Cerebellar nuclear complex (tissue), 1 donor: Measurements from ENCODE around the gene MAP7D3.
"Not testable (repeated sequence)": the region's sequence is repeated elsewhere in the genome, so short reads cannot be mapped to it uniquely, and the experiment has no call there.

Source experiments
- DNase-seq, 2 experiments: peaks; one replicate each; lab custom pipeline; 2025; lab: John Stamatoyannopoulos, UW

Gene MAP7D3

DNA sequence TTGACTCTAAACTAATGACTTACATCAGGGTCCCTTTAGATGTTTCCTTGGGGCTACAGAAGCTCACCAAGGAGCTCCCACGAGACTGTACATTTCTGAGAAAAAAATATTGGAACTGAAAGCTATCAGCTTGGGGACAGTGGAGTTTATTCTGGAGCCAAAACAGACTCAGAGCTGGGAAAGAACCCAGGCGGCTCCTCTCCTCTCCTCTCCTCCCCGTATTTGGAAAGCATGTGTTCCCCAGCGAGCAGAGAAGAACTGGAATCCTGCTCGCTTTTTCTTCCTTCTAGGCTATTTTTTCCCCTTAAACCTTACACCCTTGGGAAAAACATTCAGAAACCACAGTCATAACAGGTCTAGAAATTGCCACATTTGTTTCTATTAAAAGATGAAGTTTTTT, 4.3 kb upstream of the MAP7D3 start:
- DNase-seq, result no peak

DNA sequence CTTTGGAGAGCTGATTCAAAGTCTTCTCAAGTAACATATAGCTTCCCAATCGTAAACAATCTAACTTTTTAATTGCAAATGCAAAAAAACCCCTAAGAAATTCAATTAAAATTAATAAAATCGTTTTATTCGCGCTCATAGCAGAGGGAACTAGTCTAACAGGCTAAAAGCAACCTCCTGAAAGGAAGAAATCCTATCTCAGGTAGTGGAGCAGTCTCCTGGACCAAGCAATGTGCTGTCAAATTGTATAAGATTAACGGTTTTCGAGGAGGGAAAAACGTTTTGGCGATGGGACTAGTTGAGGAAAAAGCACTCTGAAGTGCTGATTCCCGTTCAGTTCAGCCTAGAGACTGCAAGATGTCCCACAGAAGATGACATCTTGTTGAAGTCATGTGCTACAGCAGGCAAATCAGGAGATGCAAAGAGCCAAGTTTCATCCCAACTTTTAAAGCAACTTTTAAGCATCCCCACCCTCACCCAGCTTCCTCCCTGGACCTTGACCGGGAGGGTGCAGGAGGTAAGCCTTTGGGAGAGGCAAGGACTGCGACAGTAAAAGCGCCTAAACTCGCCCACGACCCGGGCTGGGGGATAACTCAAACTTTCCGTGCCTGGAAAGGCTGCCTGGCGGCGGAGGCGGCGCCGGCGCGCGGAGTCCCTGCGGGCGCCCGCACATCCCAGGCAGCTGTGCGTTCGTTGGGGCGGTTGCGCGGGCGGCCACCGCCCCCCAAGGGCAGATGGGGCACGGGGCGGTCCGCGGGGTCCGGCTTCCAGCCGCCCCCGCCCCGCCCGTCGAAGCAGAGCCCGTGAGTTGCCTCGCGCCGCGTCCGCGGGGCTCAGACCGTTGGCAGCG, 784 bp downstream of the MAP7D3 start:
- DNase-seq, result no peak

DNA sequence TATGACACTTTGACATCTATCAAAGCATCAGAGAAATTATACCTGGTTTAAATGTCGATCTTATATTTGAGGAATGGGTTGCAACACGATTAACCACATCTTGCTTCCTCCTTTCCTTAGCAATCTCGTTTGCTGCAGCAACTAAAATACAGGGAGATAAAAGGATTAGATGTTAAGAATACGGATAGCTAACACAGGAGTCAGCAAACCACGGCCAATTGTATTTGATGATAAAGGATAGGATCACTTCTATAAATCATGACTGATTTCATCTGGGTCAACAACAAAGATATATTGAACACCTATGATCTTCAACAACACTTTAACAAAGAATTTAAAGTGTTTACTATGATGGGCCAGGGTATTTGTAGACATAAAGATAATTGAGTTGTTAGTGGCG, 5.0 kb downstream of the MAP7D3 start:
- no peak for DNase-seq

DNA sequence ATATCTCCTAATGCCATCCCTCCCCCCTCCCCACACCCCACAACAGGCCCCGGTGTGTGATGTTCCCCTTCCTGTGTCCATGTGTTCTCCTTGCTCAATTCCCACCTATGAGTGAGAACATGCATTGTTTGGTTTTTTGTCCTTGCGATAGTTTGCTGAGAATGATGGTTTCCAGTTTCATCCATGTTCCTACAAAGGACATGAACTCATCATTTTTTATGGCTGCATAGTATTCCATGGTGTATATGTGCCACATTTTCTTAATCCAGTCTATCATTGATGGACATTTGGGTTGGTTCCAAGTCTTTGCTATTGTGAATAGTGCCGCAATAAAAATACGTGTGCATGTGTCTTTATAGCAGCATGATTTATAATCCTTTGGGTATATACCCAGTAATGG, 13.4 kb downstream of the MAP7D3 start:
- DNase-seq, result not testable (repeated sequence)

DNA sequence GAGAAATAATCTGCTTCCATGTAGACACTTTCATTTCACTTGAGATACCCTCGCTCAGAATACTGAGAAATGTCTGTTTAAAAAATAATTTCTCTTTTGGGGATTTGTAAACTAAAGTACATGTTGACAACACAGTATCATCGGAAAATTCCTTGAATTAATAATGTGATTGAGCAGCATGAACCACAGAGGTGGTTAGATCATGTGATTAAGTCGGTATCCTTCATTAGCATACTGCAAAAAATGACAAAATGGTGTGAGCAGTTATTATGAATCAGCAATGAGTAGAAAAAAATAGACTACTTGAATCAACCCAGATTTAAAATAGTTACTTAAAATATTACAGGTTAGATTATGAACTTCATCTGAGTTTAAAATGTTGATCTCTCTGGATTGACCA, 14.1 kb downstream of the MAP7D3 start:
- DNase-seq, result no peak

DNA sequence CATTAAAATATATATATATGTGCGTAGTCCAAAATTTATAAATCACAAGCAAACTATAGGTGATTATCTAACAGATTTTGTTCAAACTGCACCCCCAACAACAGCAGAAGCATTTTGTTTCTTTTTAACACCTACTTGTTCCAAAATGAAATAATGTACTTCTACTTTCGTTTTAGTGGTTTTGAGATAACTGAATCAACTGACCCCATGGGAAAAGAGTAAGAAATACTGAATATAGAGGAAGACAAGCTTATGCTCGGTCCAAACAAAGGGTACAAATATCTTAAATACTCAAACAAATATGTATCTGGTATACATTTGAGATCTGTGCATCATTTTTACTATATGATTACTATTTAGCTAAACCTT, 22.4 kb downstream of the MAP7D3 start:
- DNase-seq, result no peak

DNA sequence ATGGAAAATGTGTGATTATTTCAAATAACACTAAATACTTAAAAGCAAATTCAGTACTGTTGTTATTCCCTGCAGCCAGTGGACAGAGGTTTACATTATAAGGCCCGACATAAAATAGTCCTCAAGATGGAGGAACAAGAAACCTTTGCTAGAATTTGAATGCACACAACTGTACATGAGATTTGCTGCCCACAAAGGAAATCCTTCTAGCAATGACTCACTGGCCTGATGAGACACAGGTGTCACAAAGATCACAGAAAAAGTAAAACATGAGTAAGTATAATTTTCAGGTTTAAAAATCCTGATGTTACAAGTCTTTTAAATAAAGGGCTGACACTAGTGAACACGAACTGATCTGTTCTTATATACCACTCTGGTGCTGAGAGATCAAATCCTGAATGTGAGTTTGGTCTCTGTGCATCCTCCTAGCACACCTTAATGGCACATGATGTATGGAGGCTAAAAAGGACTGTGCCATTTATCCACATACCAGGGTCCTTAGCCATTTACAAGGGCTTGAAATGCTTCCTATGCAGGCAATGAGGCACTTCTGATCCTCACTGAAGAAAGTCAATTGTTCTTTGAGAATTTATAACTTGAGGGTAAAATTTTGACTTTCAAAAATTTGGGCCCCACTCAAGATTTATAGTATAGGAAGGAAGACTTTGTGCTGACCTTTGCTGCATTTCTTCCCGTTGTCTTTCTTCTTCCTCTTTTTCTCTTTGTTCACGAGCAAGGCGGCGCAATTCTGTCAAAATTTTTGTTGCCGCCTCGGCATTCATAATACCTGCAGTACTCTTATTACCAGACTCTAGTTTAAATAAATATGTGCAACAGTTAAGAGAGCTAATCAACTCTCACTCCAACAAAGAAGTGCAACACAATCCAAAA, 23.0 kb downstream of the MAP7D3 start:
- no peak for DNase-seq

DNA sequence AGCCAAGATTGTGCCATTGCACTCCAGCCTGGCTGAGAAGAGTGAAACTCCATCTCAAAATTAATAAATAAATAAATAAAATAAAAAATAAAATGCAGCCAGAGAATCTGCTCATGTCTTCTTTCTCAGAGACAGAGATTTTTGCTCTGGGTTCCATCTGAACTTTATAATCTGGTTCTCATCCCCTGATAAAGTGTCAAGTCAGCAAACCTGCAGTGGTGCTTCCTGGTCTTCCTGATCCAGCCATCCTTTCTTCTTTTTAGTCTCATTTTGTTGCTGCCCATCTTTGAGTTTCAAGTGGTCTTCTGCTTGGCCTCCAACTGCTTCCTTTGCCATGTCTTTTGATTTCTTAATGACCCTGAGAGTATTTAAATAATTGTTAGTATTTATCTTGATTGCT, 24.1 kb downstream of the MAP7D3 start:
- DNase-seq, result no peak

DNA sequence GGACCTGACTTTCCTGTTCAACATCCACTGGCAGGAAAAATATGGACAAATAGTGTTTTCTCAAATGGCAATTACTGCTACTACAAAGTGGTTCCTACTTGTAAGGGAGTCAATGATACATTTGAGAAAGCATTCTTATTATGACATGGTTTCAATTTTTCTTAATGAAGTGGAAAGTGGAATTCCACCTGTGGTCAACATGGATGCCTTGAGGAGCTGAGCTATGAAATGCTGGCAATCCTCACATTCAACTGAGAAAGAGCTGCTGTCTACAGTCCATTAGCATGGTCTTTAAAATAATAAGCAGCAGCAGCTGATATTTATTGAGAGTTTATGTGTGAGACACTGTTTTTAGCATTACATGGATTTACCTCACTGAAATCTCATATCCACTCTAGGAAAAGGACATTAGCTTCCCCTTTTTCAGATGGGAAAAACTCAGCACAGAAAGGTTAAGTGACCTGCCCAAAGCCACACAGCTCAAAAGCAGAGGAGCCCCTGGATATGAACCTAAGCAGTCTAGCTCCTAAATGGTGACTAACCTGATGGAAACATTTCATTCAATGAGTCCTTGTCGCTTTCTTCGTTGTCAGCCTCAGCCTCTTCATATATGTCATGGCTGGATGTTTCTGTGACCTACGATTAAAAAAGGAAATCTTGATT, 29.2 kb downstream of the MAP7D3 start:
- no peak for DNase-seq

DNA sequence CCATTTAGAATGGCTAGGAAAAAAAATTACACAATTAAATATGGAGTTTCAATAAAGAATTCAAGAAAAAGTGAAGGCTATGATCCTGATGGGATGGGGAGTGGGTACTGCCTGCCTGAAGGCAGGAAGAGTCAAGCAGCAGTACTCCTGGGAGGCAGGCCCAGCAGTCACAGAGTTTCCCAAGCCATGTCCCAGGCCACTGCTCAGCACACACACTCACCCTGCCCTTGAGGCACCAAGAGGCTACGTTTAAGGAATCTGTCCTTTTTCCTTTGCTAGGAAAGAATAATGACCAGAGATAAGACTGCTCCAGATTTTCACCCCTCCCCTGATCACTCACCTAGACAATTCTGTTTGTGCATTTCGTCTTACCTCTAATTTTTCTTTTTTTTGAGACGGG, 30.2 kb downstream of the MAP7D3 start:
- DNase-seq, result no peak

DNA sequence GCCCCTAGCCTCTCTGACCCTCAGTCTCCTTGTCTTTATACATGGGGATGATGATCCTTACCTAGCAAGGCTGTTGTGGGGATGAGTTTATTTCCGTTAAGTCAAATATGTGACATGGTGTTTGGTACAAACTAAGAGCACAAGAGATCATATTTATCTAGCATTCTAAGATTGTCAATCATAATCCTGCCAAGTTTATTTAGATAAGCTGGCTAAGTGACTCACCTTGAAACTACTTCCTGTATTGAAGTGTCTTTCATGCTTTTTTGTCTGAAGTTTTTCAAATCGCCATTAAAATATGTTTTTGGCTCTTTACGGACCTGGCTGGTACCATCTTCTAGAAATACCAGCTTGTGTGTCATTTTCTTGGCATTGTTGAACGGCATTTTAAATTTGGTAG, 30.7 kb downstream of the MAP7D3 start:
- no peak for DNase-seq

DNA sequence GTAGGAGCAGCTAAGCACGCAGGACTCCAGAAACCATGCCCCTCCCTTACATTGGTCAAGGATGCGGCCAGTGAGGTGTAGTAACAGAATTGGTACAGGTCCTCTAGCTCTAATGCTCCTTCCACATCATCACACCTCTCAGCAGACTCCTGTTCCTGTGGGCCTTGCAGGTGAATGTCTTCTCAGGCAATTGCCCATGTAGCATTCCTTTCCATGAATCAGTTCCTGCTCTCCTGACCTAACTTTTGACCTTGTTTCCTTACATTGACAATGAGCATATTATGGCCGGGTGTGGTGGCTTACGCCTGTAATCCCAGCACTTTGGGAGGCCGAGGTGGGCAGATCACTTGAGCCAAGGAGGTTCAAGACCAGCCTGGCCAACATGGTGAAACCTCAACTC, 31.3 kb downstream of the MAP7D3 start:
- no peak for DNase-seq

DNA sequence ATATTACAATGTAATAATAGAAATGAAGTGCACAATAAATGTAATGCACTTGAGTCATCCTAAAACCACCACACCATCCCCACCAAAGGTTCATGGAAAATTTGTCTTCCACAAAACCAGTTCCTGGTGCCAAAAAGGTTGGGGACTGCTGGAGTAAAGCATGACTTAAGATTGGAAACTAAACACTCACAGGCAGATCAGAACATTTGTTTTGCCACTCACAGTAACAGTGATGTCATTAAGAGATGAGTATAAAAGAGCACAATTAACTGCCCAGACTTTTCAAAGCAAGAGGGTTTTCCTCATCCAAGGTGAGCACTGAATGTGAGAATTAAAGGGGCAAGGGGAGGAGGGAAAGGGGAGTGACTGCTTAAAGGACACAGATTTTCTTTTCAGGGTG, 35.6 kb downstream of the MAP7D3 start:
- DNase-seq, result no peak

DNA sequence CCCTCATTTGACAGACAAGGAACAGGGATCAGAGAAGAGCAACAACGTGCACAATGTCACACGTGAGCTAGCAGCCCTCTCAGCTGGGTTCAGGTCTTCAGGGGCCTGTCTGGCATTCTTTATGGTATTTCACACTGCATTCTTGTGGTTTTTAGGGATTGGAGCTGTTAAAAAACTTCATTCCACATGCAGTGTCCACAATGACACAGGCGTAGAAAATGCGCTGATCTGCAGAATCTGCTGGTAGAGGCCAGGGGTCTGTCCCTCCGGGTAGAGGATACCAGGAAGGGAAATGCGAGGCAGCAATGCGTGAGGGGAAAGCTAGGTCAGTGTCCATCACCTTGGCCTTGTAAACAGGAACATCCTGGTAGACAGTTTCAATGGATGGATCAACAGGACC, 36.6 kb downstream of the MAP7D3 start:
- DNase-seq, result no peak

DNA sequence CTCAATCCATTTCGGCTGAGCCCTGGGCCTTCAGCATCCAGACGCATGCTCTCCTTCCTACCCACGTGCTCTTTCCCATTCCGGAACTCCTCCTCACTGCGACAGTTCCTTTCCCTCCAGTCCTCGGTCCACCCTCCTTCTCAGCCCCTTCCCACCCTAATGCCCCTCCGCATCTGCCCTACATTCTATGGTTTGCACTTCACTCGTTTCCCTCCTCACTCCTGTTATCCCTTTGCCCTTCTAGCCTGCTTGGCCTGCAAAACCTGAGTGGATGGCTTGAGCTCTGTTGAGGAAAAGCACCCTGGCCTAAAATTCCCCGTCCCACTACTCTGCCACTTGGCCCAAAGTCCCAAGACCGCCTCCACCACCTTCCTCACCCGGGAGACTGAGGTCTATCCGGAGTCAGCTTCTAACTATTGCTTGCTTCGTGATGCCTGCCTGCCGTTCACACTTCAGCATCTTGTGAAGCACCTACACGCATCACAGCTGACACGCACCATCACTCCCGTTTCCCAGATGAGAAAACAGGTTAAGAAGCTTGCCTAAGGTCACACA, 38.6 kb downstream of the MAP7D3 start:
- no peak for DNase-seq

DNA sequence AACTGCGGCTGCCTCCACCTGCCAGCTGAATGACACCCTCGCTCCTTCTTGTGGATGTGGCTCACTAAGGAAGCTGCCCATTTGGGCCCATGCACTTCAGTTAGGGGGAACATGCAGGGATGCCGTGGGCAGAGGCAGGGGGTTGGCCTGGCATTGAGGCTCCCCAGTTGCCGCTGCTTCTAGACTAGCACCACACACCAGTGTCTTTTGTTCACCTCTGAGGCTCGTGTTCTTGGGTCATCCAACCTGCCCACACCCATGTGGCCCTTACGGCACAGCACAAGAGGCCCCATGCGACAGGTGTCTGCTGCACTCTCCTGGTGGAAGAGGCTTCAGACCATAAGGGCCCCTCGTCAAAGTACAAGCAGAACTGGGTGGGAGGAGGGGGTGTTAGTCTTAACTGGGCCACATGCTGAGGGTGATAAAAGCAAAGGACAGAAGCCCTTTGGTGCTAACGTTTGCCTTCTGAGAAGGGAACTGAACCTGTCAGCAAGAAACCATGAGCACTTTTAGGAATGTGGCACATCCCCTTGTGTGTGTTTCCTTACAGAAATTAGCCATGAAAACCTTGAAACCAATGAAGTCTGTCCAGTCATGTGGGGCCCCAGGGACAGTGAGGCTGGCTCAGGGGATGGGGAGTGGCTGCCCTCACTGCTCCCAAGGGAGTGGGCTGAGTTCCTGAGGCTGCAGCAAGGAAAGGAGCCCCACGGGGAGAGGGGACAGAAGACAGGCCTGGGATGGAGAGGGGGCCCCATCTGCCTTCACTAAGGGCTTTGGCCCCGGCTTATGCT, 39.2 kb downstream of the MAP7D3 start:
- DNase-seq, result no peak

DNA sequence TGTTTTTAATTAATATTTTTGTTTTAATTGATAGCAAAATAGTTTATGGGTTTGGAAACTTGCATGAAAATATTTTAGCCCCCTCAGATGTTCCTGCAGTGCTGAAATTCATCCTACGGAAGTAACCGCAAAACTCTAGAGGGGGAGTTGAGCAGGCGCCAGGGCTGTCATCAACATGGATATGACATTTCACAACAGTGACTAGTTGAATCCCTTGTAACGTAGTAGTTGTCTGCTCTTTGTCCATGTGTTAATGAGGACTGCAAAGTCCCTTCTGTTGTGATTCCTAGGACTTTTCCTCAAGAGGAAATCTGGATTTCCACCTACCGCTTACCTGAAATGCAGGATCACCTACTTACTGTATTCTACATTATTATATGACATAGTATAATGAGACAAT, 40.4 kb downstream of the MAP7D3 start:
- DNase-seq, result no peak

DNA sequence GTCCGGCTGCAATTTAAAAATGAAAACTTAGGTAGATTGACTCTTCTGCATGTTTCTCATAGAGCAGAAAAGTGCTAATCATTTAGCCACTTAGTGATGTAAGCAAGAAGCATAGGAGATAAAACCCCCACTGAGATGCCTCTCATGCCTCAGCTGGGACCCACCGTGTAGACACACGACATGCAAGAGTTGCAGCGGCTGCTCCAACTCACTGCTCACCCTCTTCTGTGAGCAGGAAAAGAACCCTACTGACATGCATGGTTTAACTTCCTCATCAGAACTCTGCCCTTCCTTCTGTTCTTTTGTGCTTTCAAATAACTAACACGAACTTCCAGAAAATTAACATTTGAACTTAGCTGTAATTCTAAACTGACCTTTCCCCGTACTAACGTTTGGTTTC, 41.0 kb downstream of the MAP7D3 start:
- no peak for DNase-seq

DNA sequence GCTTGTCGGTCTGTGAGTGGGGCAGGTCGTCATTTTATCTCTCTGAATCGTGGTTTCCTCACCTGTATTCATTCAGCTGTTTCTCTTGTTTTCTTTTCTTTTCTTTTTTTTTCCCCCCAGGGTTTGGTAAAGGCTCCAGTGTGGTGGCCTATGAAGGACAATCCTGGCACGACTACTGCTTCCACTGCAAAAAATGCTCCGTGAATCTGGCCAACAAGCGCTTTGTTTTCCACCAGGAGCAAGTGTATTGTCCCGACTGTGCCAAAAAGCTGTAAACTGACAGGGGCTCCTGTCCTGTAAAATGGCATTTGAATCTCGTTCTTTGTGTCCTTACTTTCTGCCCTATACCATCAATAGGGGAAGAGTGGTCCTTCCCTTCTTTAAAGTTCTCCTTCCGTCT, 41.4 kb downstream of the MAP7D3 start:
- no peak for DNase-seq

DNA sequence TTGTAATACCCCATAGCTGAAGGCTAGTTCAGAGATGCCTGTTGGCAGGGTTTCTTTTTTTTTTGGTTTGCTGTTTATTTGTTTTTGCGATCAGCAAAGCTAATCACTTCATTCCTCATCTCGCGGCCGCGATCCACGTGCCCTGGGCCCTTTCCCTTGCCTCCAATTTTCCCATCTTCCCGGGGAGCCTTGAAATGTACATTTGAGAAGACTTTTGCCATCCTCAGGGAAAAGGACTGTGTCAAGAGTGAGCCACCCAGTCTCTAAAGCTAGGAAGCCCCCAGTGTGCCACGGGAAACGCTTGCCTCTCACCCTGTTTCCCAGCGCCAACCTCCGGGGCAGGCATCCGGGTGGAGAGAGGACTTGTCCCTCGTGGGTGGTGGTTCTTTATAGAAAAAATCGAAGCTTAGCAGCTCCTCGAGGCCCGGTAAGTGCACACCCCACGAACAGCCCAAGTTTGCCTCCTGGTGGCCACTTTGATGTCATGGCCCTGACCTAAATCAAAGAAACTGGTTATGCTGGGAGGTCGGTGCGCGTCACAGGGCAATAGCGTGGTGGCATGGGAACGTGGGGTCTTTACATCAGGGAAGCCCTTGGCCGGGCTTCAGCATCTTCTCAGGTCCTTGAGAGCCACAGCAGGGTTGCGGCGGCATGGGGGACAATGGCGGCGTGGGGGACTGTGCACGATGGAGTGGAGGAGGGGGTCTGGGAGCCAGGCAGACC, 42.0 kb downstream of the MAP7D3 start:
- no peak for DNase-seq

DNA sequence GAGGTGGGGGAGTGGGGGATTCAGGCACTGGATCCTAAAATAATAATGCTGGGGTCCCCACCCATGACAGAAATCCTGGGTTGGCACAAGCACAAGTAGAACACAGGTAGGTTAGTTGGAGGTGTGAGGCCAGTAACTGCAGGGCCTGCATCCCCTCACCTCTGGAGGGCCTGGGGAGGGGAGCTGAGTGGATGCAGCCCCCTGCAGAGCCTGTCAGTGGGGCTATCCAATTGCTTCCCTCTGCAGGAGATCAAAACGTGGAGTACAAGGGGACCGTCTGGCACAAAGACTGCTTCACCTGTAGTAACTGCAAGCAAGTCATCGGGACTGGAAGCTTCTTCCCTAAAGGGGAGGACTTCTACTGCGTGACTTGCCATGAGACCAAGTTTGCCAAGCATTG, 43.7 kb downstream of the MAP7D3 start:
- DNase-seq, result no peak
